ENCODE results near the gene ZXDA. TPM values are rescaled to one million over a fixed set of nuclear protein-coding genes. Genes with fewer than 3 reads are reported as not detected.

Gene ZXDA
- total and polyA plus RNA-seq, 10 donors = 0.76 to 13.0 (median 8.1) TPM

GRCh38 chrX:57901466-57901865 is 8.8 kb downstream of the ZXDA start:
- no peak overlapping the region for H3K4me3 ChIP-seq
- intact Hi-C loops (cut with DNase I; ENCODE audit: low total_unique reads) = no loop called here
- no peak for TF ChIP-seq CTCF (IDR thresholded peaks at IDR 0.05 in 8 of 11, conservative IDR thresholded peaks at IDR 0.05 in 3 of 11)
- TF ChIP-seq POLR2A (IDR thresholded peaks at IDR 0.05) = no peak
- TF ChIP-seq POLR2AphosphoS5 (IDR thresholded peaks at IDR 0.05) = no peak
- peaks cover 0 to 3% (median 0%) of the 10 kb centered on the region in 8 donors for H3K9me3 ChIP-seq
- H3K27ac ChIP-seq = peak overlapping the region in 3 of 8 donors; percentile 51 to 57 (median 55)
- no peaks in the 10 kb centered on the region for H3K36me3 ChIP-seq
- no peaks in the 10 kb centered on the region for H3K27me3 ChIP-seq (replicated peaks in 1 of 7)
- no peak for DNase-seq
- H3K4me1 ChIP-seq = peaks cover 0 to 17% (median 8%) of the 10 kb centered on the region in 6 donors
- 57 to 89% (median 87%) methylated on average over 1 of the region's 1 CpG for WGBS, 5 donors

DNA sequence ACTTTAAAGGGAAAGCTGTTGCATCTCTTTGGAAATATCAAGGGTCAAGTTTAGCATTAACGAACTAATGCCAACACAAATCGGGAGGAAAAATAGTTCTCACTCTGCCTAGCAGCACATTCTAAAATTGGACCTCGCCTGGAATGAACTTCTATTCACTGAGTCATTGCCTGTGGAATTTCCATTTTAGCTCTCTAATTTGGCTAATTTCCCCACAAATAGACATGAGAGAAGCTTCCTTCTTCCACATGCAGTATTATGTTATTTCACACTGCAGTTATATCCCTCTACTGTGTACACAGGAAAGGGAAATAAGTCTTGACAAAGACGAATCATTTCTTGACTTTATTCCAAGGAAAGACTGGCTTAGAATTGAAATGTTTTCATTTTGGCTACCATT is 9.3 kb downstream of the ZXDA start:
- H3K36me3 ChIP-seq = no peaks in the 10 kb centered on the region
- H3K4me3 ChIP-seq = no peak overlapping the region
- no peaks in the 10 kb centered on the region for H3K27me3 ChIP-seq (replicated peaks in 1 of 7)
- H3K9me3 ChIP-seq = peaks cover 0 to 8% (median 0%) of the 10 kb centered on the region in 8 donors
- H3K27ac ChIP-seq = peak overlapping the region in 5 of 8 donors; percentile 8 to 57 (median 51)
- intact Hi-C loops (cut with DNase I; ENCODE audit: low total_unique reads) = no loop called here
- peaks cover 0 to 13% (median 7%) of the 10 kb centered on the region in 6 donors for H3K4me1 ChIP-seq
- WGBS, 5 donors = 48 to 54% (median 51%) methylated on average over 4 of the region's 4 CpGs
- no peak for TF ChIP-seq CTCF (IDR thresholded peaks at IDR 0.05 in 8 of 11, conservative IDR thresholded peaks at IDR 0.05 in 3 of 11)
- no peak for TF ChIP-seq POLR2AphosphoS5 (IDR thresholded peaks at IDR 0.05)
- DNase-seq = no peak

GRCh38 chrX:57899906-57900305 is 10.4 kb downstream of the ZXDA start:
- no peak for DNase-seq
- Histone ChIP-seq H3K36me3 (no peaks in the 10 kb centered on the region), H3K27me3 (replicated peaks in 1 of 7) (no peaks in the 10 kb centered on the region), H3K27ac (peak overlapping the region in 2 of 8 donors; percentile 8 to 55), H3K4me3 (no peak overlapping the region), H3K9me3 (peaks cover 0 to 10% (median 0%) of the 10 kb centered on the region in 8 donors), H3K4me1 (peaks cover 0 to 8% (median 0%) of the 10 kb centered on the region in 6 donors)
- intact Hi-C loops (cut with DNase I; ENCODE audit: low total_unique reads) = no loop called here
- TF ChIP-seq POLR2A (IDR thresholded peaks at IDR 0.05) (no peak), POLR2AphosphoS5 (IDR thresholded peaks at IDR 0.05) (no peak), CTCF (IDR thresholded peaks at IDR 0.05 in 8 of 11, conservative IDR thresholded peaks at IDR 0.05 in 3 of 11) (no peak)

DNA sequence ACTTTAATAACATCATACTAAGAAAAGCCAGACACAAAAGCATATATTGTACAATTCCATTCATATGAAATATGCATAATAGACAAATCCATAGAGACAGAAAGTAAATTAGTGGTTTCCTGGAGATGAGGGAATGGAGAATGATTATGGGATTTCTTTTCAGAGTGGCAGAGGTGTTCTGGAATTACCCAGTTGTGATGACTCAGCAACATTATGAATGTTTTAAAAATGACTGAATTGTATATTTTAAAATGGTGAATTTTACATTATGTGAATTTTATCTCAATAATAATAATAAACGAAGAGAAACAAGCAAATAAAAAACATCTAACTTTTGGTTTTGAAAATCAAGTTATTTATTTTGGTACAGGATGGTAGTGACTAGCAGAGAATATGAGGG is 11.2 kb downstream of the ZXDA start:
- DNase-seq = no peak
- no peak for TF ChIP-seq POLR2AphosphoS5 (IDR thresholded peaks at IDR 0.05)
- no peak for TF ChIP-seq POLR2A (IDR thresholded peaks at IDR 0.05)
- no peak for TF ChIP-seq CTCF (IDR thresholded peaks at IDR 0.05 in 8 of 11, conservative IDR thresholded peaks at IDR 0.05 in 3 of 11)
- H3K27me3 ChIP-seq (replicated peaks in 1 of 7) = no peaks in the 10 kb centered on the region

More for the DNA sequence above, 11.2 kb downstream of the ZXDA start:
- Histone ChIP-seq H3K9me3 (peaks cover 0 to 10% (median 0%) of the 10 kb centered on the region in 8 donors), H3K4me3 (no peak overlapping the region), H3K4me1 (peaks cover 0 to 4% (median 0%) of the 10 kb centered on the region in 6 donors), H3K27ac (no peak overlapping the region), H3K36me3 (no peaks in the 10 kb centered on the region)
- intact Hi-C loops (cut with DNase I; ENCODE audit: low total_unique reads) = no loop called here
- 43 to 91% (median 84%) methylated on average over 1 of the region's 1 CpG for WGBS, 5 donors

Data from spleen (tissue), 11 donors.